Measurements from ENCODE around the gene HK3. TPM values are rescaled to one million over a fixed set of nuclear protein-coding genes. Genes with fewer than 3 reads are reported as not detected.

The HK3 gene
- polyA plus RNA-seq, 2 of the 4 experiments (the other 2 are of a cell fraction) = 0.04 to 0.12 TPM

DNA sequence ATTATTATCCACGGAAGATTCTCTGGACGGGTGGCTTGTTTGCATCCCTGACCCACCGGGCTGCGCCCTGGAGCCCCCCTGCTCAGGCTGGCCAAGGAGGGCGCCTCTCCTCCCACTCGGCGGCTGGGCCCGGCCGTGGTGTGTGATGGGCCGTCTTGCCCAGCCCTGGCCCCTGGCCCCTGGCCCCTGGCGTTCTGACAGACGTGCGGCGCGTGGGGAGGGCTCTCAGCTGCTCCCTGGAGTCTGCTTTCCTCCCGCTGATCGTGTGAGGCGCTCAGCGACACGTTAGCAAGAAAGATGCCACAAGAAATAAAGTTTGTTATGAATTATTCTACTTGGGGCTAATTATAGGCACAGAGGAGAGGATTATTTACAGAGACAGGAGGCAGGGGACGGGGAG is 55.5 kb downstream of the HK3 start:
- DNase-seq (ENCODE audit: low read depth in 1 of 2, low spot score in 1 of 2) (no peak), ATAC-seq (no peak), FAIRE-seq (no peak)
- no peak overlapping the region for H3K4me2 ChIP-seq
- H3K9me3 ChIP-seq = no peaks in the 10 kb centered on the region
- H3K4me1 ChIP-seq = no peaks in the 10 kb centered on the region
- ChIA-PET POLR2A (no interaction called here), CTCF (interaction anchor here (0.9 kb wide), 2 partner anchors 183 to 271 kb away, joined by 3 read pairs; no protein-coding TSS in a partner anchor)
- H3K27ac ChIP-seq = no peak overlapping the region
- H3K4me3 ChIP-seq = no peak overlapping the region
- WGBS (ENCODE audit: missing lambda C conversion rate) = 67% methylated on average over 20 of the region's 21 CpGs
- TF ChIP-seq SREBF2 (IDR thresholded peaks at IDR 0.05) = no peak
- no peak for TF ChIP-seq MYC (IDR thresholded peaks at IDR 0.05; ENCODE audit: borderline replicate concordance, low read length)
- no peak for TF ChIP-seq POLR2AphosphoS2 (conservative IDR thresholded peaks at IDR 0.05; ENCODE audit: low read length)

DNA sequence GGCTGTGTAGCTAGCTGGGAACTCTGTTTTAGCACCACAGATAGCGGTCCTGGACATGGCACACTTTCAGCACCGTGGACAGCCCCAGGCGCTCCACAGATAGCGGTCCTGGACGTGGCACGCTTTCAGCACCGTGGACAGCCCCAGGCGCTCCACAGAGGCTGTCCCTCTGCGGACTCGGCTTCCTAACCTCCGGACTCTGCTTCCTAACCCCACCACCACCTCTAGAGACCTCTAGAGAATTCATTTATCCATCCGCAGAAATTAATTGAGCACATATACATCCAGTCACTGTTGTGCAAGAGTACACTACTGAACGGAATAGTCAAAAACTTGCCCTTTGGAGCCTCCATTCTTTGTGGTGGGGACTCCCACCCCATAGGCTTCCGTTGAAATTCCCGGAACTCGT is 61.4 kb downstream of the HK3 start:
- H3K4me3 ChIP-seq = no peak overlapping the region
- H3K27ac ChIP-seq = no peak overlapping the region
- H3K9me3 ChIP-seq = no peaks in the 10 kb centered on the region
- FAIRE-seq = no peak
- ChIA-PET POLR2A (no interaction called here), CTCF (interaction anchor here (1.2 to 2.0 kb wide), 3 partner anchors 137 to 180 kb away, joined by 3 to 7 read pairs (median 4); no protein-coding TSS in a partner anchor)
- 6% methylated on average over 16 of the region's 16 CpGs for WGBS (ENCODE audit: missing lambda C conversion rate)
- H3K4me1 ChIP-seq = no peaks in the 10 kb centered on the region
- DNase-seq (ENCODE audit: low read depth in 1 of 2, low spot score in 1 of 2) = peak; percentile 64 to 83
- peak; percentile 85 to 95 for ATAC-seq
- no peak overlapping the region for H3K4me2 ChIP-seq
- TF ChIP-seq ZSCAN20 (CRISPR knock-in tag; IDR thresholded peaks at IDR 0.05) = peak; percentile 98
- peak; percentile 99 for TF ChIP-seq HOXB5 (CRISPR knock-in tag; IDR thresholded peaks at IDR 0.05)
- TF ChIP-seq, protein P1, sequence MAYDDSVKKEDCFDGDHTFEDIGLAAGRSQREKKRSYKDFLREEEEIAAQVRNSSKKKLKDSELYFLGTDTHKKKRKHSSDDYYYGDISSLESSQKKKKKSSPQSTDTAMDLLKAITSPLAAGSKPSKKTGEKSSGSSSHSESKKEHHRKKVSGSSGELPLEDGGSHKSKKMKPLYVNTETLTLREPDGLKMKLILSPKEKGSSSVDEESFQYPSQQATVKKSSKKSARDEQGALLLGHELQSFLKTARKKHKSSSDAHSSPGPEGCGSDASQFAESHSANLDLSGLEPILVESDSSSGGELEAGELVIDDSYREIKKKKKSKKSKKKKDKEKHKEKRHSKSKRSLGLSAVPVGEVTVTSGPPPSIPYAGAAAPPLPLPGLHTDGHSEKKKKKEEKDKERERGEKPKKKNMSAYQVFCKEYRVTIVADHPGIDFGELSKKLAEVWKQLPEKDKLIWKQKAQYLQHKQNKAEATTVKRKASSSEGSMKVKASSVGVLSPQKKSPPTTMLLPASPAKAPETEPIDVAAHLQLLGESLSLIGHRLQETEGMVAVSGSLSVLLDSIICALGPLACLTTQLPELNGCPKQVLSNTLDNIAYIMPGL (CRISPR knock-in tag; IDR thresholded peaks at IDR 0.05; ENCODE audit: borderline replicate concordance) = no peak
- TF ChIP-seq, protein P2, sequence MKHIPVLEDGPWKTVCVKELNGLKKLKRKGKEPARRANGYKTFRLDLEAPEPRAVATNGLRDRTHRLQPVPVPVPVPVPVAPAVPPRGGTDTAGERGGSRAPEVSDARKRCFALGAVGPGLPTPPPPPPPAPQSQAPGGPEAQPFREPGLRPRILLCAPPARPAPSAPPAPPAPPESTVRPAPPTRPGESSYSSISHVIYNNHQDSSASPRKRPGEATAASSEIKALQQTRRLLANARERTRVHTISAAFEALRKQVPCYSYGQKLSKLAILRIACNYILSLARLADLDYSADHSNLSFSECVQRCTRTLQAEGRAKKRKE (CRISPR knock-in tag; IDR thresholded peaks at IDR 0.05; ENCODE audit: low read depth) = peak; percentile 98
- TF ChIP-seq CEBPB (IDR thresholded peaks at IDR 0.05) = peak in 1 of 2 experiments; percentile 17; a peak in 1 of 4 replicates
- TF ChIP-seq EHF (CRISPR knock-in tag; IDR thresholded peaks at IDR 0.05) = peak; percentile 97
- peak; percentile 58; the same call in 1 of the 2 replicates for TF ChIP-seq HDAC2 (IDR thresholded peaks at IDR 0.05)
- TF ChIP-seq ZNF302 (CRISPR knock-in tag; IDR thresholded peaks at IDR 0.05) = peak; percentile 92
- TF ChIP-seq HOXB13 (CRISPR knock-in tag; IDR thresholded peaks at IDR 0.05; ENCODE audit: low read depth) = peak; percentile 97
- TF ChIP-seq HOXA7 (CRISPR knock-in tag; IDR thresholded peaks at IDR 0.05) = peak; percentile 76
- TF ChIP-seq MAZ (IDR thresholded peaks at IDR 0.05; ENCODE audit: borderline replicate concordance, low read depth, low read length) = no peak
- TF ChIP-seq, protein P3, sequence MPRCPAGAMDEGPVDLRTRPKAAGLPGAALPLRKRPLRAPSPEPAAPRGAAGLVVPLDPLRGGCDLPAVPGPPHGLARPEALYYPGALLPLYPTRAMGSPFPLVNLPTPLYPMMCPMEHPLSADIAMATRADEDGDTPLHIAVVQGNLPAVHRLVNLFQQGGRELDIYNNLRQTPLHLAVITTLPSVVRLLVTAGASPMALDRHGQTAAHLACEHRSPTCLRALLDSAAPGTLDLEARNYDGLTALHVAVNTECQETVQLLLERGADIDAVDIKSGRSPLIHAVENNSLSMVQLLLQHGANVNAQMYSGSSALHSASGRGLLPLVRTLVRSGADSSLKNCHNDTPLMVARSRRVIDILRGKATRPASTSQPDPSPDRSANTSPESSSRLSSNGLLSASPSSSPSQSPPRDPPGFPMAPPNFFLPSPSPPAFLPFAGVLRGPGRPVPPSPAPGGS (IDR thresholded peaks at IDR 0.05) = no peak
- peak; percentile 88 for TF ChIP-seq HEYL (CRISPR knock-in tag; IDR thresholded peaks at IDR 0.05)
- peak; percentile 89 for TF ChIP-seq RCOR1 (IDR thresholded peaks at IDR 0.05; ENCODE audit: low read depth, low read length)
- TF ChIP-seq RARB (CRISPR knock-in tag; IDR thresholded peaks at IDR 0.05) = no peak
- peak; percentile 97 for TF ChIP-seq FOXS1 (CRISPR knock-in tag; IDR thresholded peaks at IDR 0.05)
- TF ChIP-seq, protein P4, sequence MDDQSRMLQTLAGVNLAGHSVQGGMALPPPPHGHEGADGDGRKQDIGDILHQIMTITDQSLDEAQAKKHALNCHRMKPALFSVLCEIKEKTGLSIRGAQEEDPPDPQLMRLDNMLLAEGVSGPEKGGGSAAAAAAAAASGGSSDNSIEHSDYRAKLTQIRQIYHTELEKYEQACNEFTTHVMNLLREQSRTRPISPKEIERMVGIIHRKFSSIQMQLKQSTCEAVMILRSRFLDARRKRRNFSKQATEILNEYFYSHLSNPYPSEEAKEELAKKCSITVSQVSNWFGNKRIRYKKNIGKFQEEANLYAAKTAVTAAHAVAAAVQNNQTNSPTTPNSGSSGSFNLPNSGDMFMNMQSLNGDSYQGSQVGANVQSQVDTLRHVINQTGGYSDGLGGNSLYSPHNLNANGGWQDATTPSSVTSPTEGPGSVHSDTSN (IDR thresholded peaks at IDR 0.05) = no peak
- TF ChIP-seq EHMT2 (IDR thresholded peaks at IDR 0.05; ENCODE audit: low read depth) = peak; percentile 100
- peak; percentile 65; the same call in 1 of the 2 replicates for TF ChIP-seq FOSB (CRISPR knock-in tag; IDR thresholded peaks at IDR 0.05)
- TF ChIP-seq, protein P5, sequence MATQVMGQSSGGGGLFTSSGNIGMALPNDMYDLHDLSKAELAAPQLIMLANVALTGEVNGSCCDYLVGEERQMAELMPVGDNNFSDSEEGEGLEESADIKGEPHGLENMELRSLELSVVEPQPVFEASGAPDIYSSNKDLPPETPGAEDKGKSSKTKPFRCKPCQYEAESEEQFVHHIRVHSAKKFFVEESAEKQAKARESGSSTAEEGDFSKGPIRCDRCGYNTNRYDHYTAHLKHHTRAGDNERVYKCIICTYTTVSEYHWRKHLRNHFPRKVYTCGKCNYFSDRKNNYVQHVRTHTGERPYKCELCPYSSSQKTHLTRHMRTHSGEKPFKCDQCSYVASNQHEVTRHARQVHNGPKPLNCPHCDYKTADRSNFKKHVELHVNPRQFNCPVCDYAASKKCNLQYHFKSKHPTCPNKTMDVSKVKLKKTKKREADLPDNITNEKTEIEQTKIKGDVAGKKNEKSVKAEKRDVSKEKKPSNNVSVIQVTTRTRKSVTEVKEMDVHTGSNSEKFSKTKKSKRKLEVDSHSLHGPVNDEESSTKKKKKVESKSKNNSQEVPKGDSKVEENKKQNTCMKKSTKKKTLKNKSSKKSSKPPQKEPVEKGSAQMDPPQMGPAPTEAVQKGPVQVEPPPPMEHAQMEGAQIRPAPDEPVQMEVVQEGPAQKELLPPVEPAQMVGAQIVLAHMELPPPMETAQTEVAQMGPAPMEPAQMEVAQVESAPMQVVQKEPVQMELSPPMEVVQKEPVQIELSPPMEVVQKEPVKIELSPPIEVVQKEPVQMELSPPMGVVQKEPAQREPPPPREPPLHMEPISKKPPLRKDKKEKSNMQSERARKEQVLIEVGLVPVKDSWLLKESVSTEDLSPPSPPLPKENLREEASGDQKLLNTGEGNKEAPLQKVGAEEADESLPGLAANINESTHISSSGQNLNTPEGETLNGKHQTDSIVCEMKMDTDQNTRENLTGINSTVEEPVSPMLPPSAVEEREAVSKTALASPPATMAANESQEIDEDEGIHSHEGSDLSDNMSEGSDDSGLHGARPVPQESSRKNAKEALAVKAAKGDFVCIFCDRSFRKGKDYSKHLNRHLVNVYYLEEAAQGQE (IDR thresholded peaks at IDR 0.05) = peak; percentile 100
- TF ChIP-seq, protein P6, sequence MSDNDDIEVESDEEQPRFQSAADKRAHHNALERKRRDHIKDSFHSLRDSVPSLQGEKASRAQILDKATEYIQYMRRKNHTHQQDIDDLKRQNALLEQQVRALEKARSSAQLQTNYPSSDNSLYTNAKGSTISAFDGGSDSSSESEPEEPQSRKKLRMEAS (IDR thresholded peaks at IDR 0.05) = peak; percentile 77
- peak; percentile 59; the same call in 1 of the 2 replicates for TF ChIP-seq TFCP2L1 (CRISPR knock-in tag; IDR thresholded peaks at IDR 0.05)
- TF ChIP-seq, protein P7, sequence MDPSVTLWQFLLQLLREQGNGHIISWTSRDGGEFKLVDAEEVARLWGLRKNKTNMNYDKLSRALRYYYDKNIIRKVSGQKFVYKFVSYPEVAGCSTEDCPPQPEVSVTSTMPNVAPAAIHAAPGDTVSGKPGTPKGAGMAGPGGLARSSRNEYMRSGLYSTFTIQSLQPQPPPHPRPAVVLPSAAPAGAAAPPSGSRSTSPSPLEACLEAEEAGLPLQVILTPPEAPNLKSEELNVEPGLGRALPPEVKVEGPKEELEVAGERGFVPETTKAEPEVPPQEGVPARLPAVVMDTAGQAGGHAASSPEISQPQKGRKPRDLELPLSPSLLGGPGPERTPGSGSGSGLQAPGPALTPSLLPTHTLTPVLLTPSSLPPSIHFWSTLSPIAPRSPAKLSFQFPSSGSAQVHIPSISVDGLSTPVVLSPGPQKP (IDR thresholded peaks at IDR 0.05; ENCODE audit: low read depth, low read length) = no peak
- TF ChIP-seq NR3C1 (IDR thresholded peaks at IDR 0.05) = no peak
- TF ChIP-seq NFE2L2 (conservative IDR thresholded peaks at IDR 0.05; ENCODE audit: low read length) = no peak
